HG03066 (cell line): ENCODE measurements around the gene WBP1L.

ENCODE experiments used
- ATAC-seq: cut with Tn5 transposase; IDR thresholded peaks from one replicate; pipeline ENCODE4 v1.9.1; 2021; ENCODE audit warnings: low read depth; ENCODE audit not compliant: unreplicated experiment

WBP1L gene

DNA sequence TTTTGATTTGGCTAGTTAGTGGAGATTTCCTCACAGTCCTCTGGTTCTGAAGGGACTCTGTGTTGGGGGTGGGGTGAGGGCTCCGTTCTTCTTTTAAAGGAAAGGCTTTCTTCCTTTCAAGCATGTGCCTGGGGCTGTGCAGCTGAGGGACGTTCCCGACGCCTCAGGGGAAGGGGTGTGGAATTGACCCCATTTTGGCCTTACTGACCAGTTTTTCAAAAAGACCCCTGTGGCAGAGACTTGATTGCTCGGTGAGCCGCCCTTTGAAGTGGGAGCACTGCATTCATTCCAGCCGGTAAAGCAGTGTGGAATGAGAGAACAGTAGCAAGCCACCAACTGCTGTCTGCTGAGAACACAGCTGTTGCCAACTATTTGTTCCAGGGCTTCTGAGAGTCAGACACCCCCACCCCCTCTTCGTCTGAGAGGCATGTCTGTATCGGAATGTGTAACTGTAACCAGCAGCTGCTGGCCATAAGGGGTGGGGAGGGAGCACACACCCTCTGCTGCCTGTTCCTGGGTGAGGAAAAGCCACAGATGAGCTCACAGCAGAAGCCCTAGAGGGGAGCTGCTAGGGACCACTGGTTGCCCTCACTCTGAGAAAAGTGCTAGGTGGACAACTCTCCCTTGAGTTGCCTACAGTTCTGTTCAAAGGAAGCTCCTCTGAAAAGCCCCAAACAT is 33.2 kb downstream of the WBP1L start:
- ATAC-seq, result no peak

DNA sequence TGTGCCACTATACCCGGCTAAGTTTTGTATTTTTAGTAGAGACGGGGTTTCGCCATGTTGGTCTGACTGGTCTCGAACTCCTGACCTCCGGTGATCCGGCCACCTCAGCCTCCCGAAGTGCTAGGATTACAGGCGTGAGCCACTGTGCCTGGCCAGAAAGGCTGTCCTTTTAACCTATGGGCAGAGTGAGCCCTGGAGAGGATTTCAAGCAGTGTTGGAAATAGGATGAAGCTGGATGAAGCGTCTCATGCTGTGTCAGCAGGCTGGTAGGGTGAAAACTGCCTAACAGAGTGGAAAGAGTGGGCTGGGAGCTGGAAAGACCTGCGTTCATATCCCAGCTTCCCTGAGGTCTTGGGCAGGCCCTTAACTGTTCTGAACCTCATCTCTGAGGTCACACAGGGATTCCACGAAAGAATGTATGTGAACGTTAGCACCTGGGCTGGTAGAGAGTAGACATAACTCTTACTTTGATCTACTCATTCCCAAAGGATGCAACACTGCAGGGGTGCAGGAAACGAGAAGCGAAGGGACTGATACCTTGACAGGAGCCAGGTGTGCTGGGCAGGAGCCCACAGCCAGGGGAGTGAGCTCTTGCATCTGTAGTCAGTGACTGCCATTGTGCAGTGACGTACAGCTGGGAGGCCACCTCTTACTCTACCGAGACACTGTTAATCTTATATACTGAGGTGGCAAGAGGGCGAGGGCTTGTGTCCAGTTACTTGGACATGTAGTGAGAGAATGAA is 34.1 kb downstream of the WBP1L start:
- ATAC-seq, result no peak

DNA sequence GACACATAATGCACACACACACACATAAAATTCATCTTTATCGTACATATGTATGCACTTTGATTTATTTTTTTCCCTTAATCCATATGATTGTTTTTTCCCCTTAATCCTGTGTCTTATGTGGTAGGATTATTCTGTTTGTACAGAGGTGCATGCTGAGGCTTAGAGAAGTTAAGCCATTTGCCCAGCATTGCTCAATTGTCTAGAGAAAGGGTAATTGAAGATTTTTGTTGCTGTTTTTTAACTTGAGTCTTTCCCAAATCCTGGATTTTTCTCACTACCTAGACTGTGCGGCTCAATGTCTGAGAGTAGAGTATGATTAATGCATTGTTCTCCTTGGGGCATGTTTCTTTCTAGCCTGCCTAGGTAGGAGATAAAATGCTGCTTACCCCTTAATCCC is 35.0 kb downstream of the WBP1L start:
- ATAC-seq, result no peak

DNA sequence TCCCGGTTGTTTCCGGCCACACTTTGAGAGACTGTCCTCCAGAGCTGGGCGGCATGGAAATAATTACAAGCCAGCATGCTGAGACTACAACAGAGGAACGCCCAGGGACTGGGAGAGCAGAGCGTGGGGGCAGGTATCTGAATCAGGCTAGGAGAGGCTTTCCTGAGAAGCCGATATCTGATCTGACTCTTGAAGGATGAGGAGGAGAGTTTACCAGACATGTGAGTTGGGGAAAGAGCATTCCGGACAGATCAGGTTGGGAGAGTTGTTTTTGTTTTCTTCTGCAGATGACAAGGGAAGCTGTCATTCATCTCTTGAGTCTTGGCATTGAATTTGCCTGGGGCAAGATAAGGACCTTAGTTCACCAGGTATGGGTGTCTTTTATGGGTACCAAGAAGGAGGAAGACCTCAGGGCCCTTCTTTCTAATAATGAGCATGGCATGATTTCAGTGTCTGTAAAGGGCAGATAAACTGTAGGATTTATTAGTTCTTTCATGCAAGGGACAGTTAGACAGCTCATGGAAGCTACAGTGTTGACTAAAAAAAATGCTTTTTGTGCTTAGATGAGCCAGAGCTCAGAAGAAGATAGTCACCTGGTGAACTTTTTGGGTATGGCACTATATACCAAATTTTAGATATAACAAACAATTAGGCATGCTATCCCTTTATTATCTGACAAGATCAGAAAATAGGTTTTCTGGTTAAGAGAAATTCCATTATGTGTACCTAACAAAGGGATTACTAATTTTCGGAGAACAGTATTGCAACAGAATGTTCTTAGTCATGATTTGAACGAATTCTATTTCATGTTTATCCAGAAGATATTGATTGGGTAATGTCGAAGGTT is 36.2 kb downstream of the WBP1L start:
- ATAC-seq, result no peak

DNA sequence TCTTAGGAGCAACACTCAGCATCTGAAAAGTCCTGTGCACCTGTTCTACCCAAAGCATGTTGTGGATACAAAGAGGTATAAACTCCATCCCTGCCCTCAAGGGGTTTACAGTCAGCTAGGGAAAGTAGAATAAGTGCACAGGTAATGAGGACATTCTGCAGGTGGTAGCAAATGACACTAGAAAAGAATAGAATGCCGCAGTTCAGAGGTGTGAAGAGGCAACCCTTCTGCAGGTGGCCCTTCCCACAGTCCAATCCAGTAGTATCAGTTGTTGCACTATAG is 36.7 kb downstream of the WBP1L start:
- no peak for ATAC-seq

DNA sequence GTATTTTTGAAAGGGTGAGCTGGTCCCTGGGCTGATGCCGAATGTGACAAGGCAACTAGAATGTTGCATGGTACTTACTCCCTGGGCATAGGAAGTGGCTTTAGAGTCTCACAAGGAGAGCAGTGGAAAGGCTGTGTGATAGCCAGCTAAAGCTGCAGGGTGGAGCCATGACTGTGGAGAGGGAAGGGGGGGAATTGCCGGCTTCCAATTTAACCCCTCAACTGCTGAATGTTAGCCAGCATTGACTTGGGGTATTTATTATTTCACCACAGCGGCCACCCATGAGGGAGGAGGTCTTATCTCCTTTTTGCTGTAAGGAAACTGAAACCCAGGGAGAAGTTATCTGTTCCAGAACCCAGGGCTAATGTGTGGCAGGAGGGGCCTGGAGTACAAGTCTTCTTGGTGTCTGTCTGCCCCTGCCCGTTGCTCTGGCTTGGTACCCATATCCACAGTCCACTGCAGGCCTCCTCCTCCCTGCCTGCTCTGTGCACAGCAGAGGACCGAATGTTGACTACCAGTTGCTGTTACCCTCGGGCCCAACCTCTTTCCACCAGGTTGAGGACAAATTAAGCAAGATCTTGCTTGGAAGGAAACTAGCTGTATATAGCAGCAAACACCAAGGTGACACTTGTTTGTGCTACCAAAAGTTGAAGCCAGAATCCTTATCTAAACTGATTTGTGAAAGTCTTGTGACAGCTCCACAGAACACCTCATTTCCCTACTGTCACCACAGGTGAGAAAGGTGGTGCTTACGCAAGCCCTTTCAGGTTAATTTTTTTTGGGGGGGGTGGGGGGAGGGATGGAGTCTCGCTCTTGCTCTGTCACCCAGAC is 37.6 kb downstream of the WBP1L start:
- no peak for ATAC-seq

DNA sequence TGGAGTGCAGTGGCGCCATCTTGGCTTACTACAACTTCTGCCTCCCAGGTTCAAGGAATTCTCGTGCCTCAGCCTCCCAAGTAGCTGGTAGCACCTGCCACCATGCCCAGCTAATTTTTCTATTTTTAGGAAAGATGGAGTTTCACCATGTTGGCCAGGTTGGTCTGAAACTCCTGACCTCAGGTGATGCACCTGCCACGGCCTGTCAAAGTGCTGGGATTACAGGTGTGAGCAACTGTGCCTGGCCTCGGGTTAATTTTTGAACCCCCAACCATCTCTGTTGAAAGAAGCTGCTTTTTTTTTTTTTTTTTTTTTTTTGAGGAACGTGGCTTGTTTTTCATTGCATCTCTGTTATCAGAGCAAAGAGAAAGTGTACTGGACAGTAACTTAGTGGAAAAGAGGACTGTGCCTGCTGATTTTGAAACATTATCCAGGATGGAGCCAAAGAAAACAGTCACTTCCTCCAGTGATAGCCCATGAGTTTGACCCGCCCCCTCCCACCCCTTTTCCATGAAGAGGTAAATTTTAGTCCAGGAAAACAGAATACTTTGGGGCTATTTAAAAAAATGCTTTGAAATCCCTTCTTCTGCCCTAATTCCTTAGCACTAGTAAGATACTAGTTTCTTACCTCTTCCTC is 38.3 kb downstream of the WBP1L start:
- ATAC-seq, result no peak

DNA sequence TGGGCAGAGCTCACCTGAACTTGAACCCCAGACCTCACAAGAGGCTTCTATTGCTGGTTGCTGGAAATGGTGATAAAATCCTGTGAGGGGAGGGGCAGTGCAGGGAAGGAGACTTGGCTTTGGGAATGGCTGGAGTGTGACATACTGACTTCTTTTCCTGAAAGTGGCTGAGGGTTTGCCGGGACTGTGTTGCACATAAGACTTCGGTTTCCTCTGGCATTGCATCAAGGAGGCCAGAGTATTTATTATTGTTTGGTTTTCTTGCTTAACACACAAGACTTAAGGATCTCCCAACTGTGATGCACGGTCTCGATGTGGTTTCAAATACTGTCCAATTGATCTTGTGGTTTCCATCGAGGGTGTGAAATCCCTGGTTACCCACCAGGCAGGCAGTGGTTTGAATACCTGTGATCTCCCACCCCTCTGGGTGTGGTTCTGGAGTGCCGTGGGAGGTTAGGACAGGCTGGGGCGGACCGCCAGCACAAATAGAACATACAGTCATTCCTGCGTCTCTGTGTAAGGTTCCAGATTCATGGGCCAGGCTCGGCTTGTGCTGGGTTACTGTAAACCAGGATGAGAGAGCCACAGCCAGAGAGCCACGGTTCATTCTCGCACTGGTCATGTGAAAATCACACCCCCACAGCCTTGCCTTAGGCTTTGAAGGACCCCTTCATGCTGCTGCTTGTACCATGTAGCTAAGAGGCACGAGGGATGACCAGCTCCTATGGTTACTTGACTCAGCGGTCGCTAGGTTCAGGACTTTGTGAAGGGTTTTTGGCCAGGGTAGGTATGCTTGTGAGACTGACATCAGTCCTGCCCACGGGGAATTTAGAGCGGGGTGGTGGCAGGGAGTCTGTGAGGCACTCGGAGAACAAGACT is 39.2 kb downstream of the WBP1L start:
- ATAC-seq, result no peak

DNA sequence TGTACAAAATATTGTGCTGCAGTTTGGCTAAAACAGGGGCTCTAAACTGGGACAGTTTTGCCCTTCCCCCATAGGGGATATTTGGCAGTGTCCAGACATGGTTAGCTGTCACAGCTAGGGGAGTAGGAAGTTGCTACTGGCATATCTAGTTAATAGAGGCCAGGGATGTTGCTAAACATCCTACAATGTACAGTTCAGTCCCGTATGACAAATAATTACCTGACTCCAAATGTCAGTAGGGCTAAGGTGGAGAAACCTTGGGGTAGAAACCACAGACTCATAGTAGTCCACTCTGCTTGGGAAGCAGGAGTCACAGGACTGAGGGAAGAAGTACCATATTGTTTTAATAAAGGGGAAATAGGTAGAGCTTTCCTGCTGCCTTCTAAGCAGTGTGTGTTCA is 39.8 kb downstream of the WBP1L start:
- no peak for ATAC-seq

DNA sequence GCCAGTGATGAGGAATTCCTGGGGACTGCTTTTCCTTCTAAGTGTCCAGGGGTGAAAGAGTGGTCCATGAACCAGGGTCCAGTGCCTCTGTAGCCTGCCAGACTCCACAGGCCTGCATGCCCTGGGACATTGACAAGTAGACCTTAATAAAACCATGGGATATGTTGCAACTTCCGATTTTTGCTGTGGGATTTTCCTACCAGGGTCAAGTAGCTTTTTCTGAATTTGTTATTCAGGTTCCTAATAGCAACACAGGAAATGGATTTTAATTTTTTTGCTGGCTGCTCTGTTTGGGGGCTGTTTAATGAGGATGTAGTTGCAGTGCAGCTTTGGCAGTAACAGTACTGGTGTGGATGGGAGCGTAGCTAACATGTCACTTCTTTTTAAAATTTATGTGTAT is 42.1 kb downstream of the WBP1L start:
- ATAC-seq, result no peak

DNA sequence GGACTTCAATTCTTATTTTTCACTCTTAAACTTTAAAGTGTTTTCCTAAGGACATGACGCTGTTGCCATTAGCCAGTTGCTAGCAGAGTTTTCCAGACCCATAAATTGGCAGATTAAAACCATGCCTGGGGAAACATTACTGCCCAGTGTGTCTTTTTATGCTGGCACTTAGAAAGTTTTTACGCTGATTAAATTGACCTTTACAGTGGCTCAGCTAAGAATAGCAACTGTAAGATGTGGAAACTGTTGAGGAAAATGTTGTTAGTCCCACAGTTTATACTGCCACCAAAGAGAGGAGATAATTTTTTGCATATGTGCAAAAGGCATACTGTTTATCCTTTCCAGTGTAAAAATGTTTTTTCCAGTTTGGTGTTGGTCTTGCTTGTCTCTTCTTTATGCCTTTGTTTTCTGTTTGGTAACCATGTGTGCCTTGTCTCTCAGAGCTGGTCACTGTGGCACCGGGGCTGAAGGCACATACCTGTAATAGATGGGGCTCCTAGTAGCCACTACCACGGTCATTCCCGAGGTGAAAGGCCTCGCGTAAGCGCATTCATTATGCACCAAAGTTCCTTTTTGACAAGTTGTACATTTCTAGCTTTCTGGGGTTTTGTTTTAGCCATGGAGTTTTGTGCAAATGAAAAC is 48.1 kb downstream of the WBP1L start:
- no peak for ATAC-seq

DNA sequence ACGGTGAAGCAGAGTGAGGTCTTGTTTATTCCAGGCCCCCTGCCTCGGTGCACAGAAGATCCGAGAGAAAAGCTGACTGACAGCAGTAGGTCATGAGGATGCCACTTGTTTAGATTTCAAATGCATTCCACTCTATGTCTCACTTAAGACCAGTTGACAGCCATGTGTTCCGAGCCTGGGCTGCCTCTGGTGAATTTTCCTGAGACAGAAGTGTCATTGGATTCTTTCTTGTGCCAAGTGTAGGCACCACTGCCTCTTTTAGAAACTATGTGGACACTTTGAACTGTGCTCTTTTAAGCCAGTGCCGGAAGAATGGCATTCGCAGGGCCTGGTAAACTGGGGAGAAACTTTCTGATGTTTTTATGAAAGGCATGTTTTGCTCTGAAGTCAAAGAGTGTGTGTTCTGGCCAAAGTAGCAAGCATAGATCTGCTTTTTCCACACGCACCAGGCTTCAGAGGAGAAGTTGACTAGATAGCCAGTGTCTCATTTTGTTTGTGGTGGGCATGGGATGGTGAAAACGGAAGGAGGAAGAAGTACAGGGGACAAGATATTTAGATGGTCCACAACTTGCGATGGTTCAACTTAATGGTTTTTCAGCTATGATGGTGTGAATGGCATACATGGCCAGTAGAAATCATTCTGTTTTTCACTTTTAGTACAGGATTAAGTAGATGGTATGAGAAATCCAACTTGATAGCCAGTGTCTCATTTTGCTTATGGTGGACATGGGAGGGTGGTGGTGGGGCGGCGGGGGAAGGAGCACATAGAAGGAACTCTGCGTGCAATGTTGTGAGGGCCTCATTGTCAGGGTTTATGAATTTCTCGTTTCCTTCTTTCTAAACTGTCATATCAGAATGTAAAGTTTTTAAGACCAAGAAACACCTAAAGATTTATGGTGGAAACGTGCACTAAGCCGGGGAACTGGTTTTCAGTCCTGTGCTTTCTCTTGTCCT is 52.0 kb downstream of the WBP1L start:
- ATAC-seq, result peak; percentile 48

DNA sequence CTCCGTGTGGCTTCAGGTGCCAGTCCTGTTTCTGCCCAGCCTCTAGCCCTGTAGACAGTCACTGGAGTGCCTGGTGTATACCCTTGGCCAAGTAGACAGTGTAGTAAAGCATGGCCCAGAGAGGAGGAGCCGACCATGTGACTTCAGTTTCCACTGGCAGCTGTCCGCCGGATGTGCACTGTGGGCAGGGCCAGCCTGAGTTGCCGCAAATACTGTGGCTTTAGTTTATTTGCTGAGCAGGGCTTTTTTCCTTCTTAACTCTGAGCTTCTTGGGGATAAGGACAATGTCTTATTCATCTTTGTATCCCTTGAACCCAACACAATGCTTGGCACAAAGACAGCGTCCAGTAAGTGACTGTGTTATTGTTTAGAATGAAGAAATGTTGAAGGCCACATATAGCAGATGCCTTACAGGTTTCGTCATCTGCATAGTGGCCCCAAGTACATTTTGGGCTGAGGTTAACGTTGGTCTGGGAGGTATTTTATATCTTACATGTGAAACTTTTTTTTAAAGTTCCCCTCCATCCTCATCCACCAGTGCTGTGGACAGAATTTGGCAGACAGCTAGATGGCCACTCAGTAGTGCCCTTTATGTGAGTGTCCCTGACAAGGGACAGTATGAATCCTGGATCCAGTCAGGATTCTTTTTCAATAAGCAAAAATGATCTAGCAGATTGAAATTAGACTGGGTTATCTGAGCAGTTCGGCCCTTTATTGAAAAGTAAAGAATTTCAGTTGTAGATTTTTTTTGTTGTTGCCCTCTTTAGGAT is 52.8 kb downstream of the WBP1L start:
- ATAC-seq, result peak; percentile 98

DNA sequence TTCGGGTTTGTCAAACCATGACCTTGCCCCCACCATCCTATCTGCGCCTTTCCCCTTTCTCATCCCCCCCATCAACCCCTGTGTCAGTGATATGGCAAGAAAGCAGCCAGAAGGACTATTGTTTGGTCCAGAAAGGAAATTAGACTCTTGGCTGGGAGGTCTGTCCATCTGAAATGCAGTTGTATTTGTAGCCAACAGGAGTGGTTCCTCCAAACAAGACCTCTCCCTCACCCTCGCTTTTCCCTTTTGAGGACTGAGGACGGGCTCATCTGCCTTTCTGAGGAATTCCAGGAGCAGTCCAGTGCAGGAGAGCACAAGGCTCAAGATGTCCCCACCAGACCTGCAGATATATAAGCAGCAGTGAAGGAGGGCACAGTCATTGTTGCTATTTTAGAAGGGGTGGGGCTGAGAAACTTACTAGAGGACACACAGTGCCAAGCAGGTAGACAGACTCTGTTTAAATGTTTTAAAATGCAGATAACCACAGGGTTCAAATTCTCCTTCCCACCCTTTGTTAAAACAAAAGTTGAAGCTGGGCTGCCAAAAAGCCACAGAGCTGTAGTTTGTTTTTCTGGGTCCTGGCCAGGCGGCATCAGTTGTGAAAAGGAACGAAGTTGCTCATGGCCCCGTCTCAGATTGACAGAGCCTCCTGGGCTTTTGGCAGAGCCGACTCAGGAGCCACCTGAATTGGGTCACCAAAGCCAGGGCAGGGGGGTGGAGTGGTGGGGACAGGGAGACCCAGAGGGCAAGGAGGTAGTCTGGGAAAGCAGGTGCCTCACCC is 56.1 kb downstream of the WBP1L start:
- ATAC-seq, result no peak

DNA sequence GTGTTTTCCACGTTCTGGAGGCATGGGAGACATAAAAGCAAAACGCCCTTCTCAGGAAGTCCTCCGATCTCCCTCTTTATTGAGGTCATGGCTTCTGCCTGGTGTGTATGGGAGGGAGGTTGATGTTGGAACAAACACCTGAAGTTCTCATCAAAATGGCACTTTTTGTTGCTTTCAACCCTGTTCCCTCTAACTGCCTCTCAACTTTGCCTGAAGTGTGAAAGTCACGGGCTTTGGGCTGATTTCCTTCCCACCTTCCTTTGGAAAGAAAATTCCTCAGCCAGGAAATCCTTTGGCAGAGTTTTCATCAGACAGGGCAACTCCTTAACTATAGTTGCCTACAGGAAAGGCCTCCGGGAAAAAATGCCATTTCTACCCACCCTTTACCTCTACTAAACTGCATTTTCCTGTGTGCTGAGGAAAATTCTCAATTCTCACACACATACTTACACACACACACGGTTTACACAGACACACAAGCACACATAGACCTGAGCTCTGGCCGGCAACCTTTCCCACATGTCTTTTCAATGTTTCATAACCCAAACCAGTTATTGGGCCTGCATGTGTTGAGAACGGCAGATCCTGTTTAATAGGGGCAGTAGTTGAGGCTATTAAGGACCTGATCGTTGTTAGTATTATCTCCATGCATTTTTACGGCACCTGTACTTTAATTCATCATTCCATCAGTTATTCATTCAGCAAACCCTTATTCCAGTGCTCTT is 57.0 kb downstream of the WBP1L start:
- ATAC-seq, result no peak

DNA sequence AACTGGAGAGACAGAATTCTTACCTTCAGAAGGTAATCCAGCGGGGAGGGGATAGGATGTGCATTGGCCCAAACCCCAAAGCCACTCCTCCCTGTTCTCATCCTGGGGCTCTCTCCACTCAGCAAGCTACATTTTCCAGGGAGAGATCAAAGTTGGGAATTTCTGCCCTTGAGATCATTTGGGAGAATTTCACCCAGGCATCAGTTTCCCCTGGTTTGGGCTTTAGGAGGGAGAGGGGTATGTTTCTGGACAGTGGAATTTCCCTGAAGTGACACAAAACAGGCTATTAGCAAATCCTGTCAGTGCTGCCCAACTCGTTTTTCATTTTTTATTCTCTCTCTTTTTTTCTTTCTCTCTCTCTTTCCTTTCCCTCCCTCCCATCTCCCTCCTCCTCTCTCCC is 57.7 kb downstream of the WBP1L start:
- no peak for ATAC-seq
